GM15510 (cell line): ENCODE results near the gene ATP8A2.

Experiments used
- POLR2A ChIP-seq: IDR thresholded peaks from 3 replicates; pipeline ENCODE4 v1.6.1; 2011; ENCODE audit warnings: borderline replicate concordance; ENCODE audit not compliant: insufficient read length; ENCODE audit errors: extremely low read depth

The ATP8A2 gene

DNA sequence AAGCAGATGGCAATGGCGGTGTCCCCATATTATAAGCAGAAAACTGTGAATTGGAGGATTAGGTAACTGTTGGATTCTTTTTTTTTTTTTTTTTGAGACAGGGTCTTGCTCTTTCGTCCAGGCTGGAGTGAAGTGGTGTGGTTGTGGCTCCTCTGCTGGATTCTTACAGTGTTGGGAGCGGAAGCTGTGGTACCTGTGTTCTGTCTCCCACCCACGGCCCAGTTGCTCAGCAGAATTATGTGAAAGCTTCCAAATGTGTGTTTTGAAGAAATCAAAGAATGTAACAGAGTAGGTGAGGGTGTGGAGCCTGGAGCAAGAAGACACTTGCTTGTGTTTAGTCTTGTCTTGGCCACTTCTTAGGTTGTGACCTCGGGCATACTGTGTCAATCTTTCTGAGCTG lies 384.5 kb downstream of the ATP8A2 start:
- no peak for TF ChIP-seq POLR2A

DNA sequence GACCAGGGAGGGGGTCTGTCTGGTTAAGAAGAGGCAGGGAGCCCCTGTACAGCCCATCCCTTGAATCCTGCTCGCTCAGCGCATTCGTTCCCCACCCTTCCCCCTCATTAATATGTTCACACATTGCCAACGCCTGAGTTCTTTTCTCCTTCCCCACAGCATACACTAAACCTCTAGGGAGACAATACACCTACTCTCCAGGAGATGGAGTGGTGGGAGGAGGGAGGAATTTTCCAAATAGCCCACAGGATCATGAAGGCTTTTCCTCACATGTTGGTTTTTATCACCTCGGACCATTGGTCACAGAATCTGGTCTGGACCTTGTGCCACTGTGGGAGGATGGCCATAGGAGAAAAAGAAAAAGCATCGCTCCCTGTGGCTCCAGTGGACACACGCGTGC lies 385.1 kb downstream of the ATP8A2 start:
- no peak for TF ChIP-seq POLR2A

- TF ChIP-seq POLR2A: no peak
Measured at GRCh38 chr13:25761041-25761440, 389.3 kb downstream of the ATP8A2 start.

GRCh38 chr13:25762281-25762680 lies 390.5 kb downstream of the ATP8A2 start:
- TF ChIP-seq POLR2A: no peak

GRCh38 chr13:25762795-25763377 lies 391.1 kb downstream of the ATP8A2 start:
- TF ChIP-seq POLR2A: no peak

DNA sequence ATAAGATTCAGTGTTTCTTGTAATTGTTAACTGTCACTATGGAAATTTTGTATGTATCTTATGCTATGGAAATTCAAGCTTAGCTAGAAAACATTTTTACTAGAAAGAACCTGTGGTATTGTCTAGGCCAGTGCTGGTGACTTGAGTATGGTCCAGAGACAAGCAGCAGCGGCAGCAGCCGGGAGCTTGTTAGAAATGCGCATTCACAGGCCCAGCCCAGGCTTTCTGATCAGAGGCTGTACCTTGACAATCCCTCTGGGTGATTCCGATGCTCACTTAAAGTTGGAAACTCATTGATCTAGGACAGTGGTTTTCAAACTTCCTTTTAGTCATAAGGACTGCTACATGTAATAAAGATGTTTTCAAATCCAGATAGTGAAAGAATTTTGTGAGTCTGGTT lies 392.6 kb downstream of the ATP8A2 start:
- TF ChIP-seq POLR2A: no peak

DNA sequence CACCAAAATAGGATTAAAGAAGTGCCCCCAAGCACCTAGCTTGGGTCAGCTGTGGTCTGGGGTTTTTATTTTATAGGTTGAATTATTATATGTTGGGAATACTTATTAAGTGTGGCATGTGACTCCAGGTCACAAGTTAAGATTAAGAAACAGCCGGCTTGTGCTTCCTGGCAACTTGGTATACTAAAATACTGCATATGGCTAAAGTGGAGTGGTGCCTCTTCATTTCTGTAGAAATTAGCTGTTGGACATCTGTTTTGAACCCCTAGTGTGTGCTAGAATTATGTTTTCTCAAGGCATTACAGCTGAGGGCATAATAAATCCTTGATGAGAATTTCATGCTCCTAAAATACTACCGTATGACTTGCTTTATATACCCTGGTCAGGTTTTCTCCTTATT lies 393.5 kb downstream of the ATP8A2 start:
- no peak for TF ChIP-seq POLR2A

DNA sequence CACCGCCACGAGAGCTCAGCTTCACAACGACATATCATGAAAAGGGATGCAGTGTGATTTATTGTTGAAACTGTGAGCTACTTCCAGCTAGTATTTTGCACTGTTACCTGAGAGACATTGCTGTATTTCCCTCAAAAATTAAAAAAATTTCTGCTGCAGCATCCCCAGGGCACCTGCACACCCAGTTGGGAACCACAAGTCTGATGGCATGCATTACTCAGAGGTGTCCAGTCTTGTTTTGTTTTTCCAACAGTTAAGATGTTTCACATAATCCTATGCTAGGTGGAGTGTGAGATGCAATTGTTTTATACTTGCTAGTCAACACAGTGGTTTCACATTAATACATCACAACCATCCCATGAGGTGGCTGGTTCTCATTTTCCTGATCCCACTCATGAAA lies 394.8 kb downstream of the ATP8A2 start:
- no peak for TF ChIP-seq POLR2A

DNA sequence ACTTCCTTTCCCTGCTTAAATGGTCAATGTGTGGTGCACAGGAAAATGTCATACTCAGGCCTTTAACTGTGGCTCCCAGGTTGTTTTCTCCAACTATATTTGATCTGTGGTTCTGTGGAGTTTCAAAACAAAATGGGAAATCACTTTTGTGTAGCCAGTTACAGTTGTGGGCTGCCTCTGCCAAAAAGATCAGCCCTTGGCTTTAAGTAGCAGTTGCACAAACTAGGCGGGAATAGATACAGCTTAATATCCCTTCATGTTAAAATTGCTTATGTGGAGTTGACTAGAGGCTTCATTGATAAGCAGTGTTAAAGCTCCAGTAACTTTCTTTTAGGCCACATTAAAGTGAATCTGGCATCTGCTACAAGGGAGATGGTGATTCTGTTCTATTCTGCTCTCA lies 395.2 kb downstream of the ATP8A2 start:
- TF ChIP-seq POLR2A: no peak

DNA sequence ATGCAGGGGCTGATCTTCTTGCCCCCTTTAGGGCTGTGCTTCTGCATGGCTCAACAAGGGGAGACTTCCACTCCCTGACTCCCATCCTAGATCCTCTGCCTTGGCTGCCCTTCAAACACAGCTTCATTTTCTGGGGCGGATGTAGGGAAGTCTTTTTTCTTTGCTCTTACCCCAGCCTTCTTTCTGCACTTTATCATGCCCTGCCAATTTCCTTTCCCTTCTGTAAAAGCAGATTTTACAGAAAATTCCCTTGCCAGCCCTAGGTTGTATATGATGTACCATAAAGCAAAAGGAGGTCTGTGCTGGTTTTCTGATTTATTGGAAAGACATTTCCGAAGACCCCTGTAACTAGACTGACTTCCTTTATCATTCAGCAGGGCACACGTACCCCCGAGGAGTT lies 396.6 kb downstream of the ATP8A2 start:
- TF ChIP-seq POLR2A: no peak

GRCh38 chr13:25768838-25769237 lies 397.1 kb downstream of the ATP8A2 start:
- no peak for TF ChIP-seq POLR2A

- no peak for TF ChIP-seq POLR2A
Measured at GRCh38 chr13:25770601-25771000, 398.8 kb downstream of the ATP8A2 start.

- no peak for TF ChIP-seq POLR2A
Measured at GRCh38 chr13:25771202-25771601, 399.4 kb downstream of the ATP8A2 start.

GRCh38 chr13:25771641-25772478 lies 400.1 kb downstream of the ATP8A2 start:
- no peak for TF ChIP-seq POLR2A

GRCh38 chr13:25775275-25775674 lies 403.5 kb downstream of the ATP8A2 start:
- TF ChIP-seq POLR2A: no peak

GRCh38 chr13:25775986-25776385 lies 404.2 kb downstream of the ATP8A2 start:
- TF ChIP-seq POLR2A: no peak

GRCh38 chr13:25776722-25777121 lies 404.9 kb downstream of the ATP8A2 start:
- TF ChIP-seq POLR2A: no peak

DNA sequence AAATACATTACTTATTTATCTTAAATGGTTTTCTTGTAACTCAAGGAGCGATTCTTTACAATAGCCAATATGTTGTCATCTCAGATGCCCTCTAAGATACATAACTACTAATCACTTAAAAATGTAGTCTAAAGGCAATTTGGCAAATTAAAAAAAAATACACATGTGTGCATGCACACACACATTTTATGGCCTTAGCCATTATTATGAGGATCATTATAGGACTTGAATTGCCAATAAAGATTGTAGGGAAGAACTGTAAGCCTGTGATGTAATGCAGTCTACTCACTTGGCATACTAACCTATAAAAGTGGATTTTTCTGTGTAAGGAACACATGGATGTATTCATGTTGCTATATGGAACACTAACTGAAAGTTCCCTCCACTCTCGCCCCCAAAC lies 405.7 kb downstream of the ATP8A2 start:
- TF ChIP-seq POLR2A: no peak

GRCh38 chr13:25778365-25778764 lies 406.6 kb downstream of the ATP8A2 start:
- no peak for TF ChIP-seq POLR2A
